ENCODE data around the gene GRB7.
"Not testable (repeated sequence)": the region's sequence is repeated elsewhere in the genome, so short reads cannot be mapped to it uniquely, and the experiment has no call there.

The GRB7 gene

GRCh38 chr17:39736319-39737165, 1.2 kb upstream of the GRB7 start:
- no peak for DNase-seq

GRCh38 chr17:39737206-39737759, 455 bp upstream of the GRB7 start:
- no peak for DNase-seq

GRCh38 chr17:39738568-39738901, 797 bp downstream of the GRB7 start:
- no peak for DNase-seq

- DNase-seq, result no peak
These were observed 1.5 kb downstream of the GRB7 start for GRCh38 chr17:39738983-39739884.

- no peak for DNase-seq
These were observed 2.2 kb downstream of the GRB7 start for GRCh38 chr17:39739885-39740356.

GRCh38 chr17:39740357-39741111, 2.8 kb downstream of the GRB7 start:
- no peak for DNase-seq

- no peak for DNase-seq
These were observed 4.6 kb downstream of the GRB7 start for GRCh38 chr17:39742126-39742855.

GRCh38 chr17:39742856-39743436, 5.2 kb downstream of the GRB7 start:
- no peak for DNase-seq

GRCh38 chr17:39744075-39744835, 6.5 kb downstream of the GRB7 start:
- no peak for DNase-seq

- DNase-seq, result no peak
These were observed 7.1 kb downstream of the GRB7 start for GRCh38 chr17:39744836-39745215.

GRCh38 chr17:39745335-39746144, 7.8 kb downstream of the GRB7 start:
- no peak for DNase-seq

- no peak for DNase-seq
These were observed 8.4 kb downstream of the GRB7 start for GRCh38 chr17:39746145-39746461.

GRCh38 chr17:39747745-39748144, 10.0 kb downstream of the GRB7 start:
- DNase-seq, result no peak

- DNase-seq, result not testable (repeated sequence)
These were observed 10.8 kb downstream of the GRB7 start for GRCh38 chr17:39748444-39749034.

- DNase-seq, result no peak
These were observed 12.6 kb downstream of the GRB7 start for GRCh38 chr17:39750131-39751015.

- no peak for DNase-seq
These were observed 13.3 kb downstream of the GRB7 start for GRCh38 chr17:39751016-39751543.

GRCh38 chr17:39751637-39752036, 13.9 kb downstream of the GRB7 start:
- DNase-seq, result no peak

GRCh38 chr17:39752241-39752881, 14.6 kb downstream of the GRB7 start:
- DNase-seq, result no peak

Measured in GOT3 (cell line).